Measurements from ENCODE around the gene GPR31.
A peak's percentile ranks its signal among the peaks of the same experiment; 100 is the strongest.

GPR31 gene

DNA sequence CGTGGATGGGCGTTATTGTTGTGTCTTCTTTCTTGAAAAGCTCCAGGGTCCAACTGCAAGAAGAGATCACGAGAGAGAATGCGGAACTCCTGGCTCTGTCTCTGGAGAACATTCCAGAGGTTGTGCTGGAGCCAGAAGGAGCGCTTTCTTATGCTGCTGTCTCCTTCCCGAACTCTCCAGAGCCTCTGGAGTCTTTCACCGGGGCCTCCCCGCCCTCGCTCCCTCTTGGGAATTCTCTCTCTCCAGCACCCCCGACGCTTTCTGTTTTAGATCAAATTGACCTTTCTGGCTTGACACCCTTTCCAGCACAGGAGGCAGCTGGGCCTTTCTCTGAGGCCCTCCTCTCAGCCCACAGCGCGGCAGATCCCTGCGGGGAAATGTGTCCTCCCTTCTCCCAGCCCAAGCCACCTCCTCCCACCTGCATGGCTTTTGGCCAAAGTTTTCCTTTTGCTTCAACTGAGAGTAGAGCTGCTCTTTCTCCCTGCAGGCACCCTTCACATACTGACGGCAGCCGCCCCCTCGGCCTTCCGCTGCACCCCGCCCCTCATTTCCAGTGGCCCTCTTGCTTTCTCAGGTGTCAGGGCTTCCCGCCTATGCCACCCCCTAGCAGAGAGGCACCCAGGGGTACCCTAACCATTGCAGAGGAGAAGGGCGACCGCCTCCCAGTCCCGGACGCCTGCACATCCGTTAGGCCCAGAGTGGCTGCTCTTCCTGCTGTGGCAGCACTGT is 41.5 kb downstream of the GPR31 start:
- DNase-seq: no peak

DNA sequence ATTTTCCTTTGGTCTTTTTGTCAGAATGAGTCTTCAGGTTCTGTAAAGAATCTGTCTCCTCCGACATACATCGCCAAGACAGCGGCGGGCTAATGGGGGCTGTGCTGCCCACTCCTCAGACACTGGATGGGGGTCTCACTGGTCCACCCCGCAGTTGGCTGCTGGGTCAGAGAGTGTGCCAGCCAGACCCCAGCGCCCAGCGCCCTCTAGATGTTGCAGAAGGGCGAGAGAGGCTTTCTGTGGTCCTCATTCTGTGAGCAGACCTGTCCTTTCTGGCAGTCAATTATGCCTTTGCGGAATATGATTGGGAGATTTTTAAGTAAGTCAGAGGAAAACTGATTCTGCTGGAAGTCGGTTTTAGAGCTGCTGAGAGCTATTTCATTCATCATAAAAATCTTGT is 42.7 kb downstream of the GPR31 start:
- no peak for DNase-seq

DNA sequence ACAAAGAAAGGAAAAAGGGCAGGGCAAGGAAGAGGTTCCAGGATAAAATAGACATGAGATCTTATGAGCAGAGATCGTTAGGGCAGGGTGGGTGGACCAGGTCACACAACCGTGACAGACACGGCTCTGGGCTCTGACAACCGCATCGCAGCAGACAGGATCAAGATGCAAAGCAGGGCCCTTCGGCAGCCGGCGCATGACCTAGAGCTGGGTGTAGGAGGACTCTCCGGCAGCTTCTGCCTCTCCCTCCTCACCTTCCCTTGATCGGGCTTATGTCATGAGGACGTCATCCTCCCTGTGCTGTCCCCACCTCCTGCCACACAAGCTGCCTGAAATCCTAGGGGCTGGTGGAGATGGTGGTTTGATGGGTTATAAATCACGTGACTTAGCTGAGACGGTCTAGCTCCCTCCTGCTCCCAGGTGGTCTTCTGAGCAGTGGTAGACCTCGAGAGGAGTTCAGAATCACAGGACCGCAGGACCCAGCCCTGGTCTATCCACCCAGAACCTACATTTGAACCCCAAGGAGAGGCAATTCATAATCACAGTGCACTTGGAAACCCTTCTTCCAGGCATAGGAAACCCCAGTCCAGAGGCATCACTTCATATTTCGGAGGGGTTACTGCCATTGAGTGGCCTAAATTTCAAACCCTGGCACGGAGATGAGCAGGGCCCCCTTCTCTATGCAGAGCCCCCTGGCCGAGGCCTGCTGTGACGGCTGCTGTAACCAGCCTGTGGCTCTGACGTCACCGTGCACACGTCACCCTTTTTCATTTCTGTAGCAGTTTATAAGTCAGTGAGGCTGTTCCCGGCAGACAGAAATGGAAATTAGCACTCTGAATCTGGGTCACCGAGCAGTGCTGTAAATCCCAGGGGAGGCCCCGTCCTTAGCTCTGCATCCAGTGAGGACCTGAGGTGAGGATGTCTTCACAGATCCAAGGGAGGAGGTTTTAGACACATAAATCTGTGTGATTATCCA is 43.6 kb downstream of the GPR31 start:
- DNase-seq: no peak

DNA sequence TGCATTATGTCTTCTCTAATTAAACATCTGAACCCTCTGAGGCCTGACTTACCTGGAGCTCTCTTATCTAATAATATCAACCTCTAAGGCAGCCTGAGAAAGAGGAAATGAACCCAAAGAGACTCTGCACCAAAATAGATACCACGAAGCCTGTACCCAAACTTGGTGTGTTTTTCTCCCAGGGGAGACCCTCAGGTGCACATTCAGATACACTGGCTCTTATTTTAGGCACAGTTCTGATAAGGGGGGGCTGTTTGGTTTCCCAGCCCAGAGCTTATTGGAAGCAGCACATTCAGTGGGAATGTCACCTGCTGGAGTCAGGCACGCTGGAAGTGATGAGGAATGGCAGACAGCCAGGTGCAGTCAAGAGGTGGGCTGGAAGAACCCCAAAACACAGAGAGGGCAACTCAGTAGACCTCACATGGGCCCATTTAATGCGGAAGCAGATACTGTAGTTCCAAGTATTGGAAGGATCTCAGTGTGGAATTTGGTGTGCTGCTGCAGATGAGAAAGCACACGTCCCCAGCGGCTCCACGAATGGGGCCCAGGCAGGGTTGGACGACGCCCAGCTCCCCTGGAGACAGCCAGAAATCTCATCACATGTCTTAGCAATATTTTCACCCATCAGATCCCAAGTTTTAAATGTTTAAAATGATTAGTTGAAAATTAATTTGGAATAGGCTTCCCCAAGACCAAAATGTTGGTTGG is 44.6 kb downstream of the GPR31 start:
- no peak for DNase-seq

DNA sequence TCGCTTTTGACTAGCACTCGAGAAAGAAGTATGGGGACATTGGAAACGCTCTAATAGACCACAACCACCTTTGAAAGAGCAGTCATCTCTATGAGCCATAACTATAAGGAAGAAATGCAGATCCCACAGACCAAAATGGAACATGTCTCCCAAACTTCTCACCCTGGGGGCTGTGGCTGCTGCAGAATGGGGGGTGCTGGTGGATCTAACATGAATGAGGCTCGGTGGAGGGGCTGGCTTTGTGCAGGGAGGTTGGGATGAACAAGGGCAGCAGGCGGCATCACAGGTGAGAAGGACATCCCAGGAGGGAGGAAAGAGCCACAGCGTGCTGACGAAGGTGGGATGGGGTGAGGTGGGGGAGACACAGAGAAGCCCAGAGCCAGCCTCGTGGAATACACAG is 45.4 kb downstream of the GPR31 start:
- DNase-seq: no peak

DNA sequence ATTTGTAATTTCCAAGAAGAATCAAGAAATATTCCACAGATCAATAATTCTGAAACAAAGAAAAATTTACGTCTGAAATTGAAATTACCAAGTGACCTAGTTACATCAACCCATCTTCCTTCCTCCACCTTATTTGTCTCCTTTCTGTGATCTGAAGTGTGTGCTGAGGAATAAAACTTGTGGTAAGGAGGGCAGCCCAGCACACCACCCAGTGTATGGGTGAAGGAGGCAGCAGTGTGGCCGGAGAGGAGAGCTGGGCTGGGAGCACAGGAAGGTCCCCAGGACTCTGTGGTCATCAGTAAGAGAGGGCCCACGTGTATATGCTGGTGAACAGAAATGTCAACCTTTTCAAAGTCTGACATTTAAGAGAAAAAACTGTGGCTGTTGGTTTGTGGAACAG is 46.2 kb downstream of the GPR31 start:
- DNase-seq: no peak

DNA sequence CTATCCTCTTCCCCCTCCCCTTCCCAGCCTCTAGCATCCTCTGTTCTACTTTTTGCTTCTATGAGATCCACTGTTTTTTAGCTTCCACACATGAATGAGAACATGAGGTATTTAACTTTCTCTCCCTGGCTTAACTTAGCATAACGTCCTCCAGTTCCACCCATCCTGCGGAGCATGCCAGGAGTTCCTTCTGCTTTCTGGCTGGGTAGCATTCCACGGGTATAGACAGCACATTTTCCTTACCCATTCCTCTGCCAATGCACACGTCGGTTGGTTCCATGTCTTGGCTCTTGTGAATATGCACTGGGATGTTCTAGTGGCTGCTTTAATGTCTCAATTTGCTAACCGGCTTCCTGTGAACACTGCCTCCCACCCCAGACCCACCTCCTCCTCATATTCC is 48.1 kb downstream of the GPR31 start:
- no peak for DNase-seq

DNA sequence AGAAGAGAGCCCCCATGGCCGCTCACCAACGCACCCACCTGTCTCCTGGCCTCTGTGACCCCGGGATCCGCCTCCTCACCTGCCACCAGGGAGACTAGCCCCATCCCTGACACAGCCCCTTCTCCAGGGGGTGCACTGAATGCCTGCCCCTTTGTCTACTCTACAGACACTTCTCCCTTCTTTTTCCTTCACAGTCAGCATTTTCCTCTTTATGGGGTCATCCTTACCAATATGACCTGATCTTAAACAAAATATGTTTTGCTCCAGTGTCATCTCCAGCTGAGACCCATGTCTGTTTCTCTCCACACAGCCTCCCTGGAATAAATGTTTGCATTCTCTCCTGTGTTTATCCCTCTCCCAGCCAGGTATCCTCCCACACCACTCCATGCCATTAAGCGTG is 49.5 kb downstream of the GPR31 start:
- DNase-seq: peak; percentile 9

DNA sequence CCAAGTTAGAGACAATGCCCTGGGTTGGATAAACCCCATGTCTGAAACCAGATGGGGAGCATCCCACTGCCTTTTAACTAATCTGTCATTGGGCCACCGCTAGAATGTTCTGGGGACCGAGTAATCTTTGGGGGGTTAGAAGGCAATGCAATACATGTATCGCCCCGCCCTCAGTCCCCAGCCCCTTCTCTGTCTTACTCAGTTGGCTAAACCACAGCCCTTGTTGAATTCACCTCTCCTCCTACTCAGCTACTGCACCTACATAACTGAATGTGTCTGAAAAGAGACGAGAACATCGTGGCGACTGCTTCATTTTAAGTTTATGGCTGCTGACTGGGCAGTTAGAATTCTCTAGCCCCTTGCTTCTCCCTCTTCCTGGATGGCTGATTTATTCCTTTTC is 50.0 kb downstream of the GPR31 start:
- no peak for DNase-seq

DNA sequence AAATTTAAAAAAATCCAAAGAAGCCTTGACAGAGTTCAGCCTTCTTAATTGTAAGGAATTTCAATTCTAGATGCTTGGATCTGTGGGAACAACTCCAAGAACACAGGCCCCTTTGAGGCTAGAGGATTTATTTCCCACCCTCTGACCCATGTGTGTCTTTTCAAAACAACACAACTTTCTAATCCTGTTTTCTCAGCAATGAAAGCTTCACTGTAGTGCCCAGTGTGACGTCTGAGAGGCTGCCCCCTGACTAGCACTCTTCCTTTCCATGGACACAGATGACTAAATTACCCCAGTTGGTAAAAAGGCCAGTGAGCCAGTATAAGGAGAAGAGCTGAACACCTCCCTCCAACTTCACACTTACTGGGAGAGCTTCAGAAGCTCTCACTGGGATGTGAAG is 51.4 kb downstream of the GPR31 start:
- DNase-seq: no peak

All from DMS79 (cell line).